IMR-90 (cell line): ENCODE measurements around the gene RCL1. TPM values are rescaled to one million over a fixed set of nuclear protein-coding genes. Genes with fewer than 3 reads are reported as not detected.
"Not testable (repeated sequence)": the region's sequence is repeated elsewhere in the genome, so short reads cannot be mapped to it uniquely, and the experiment has no call there.

Experiments
- ATAC-seq: fragments of 200-7000 bp; cut with Tn5 transposase; 2 replicates; pipeline ENCODE4 v1.9.1; 2020; ENCODE audit warnings: low read depth, mild to moderate bottlenecking, moderate library complexity
- BruUV-seq: library from RNA; stranded (reverse); fragments of 400-500 nt; replicated peaks from 2 replicates; lab custom pipeline; 2021; lab: Mats Ljungman, UMichigan
- CTCF ChIA-PET: fragments of 300-600 bp; formaldehyde crosslinking; extraction: SDS; loops from one replicate; lab custom pipeline; 2021; ENCODE audit warnings: antibody characterized with exemption; lab: Yijun Ruan, JAX
- POLR2A ChIA-PET: fragments of 300-600 bp; sonication (Branson Sonifier 250); formaldehyde crosslinking; loops from one replicate; lab custom pipeline; 2022; ENCODE audit warnings: antibody characterized with exemption; ENCODE audit not compliant: unreplicated experiment; lab: Charles Lee
- DNase-seq: peaks from one replicate; pipeline ENCODE4 v3.0.0; 2013
- H2AFZ ChIP-seq: replicated peaks from 2 replicates; pipeline ENCODE3; 2013; ENCODE audit warnings: low read length, mild to moderate bottlenecking; ENCODE audit not compliant: poor library complexity
- H2AK5ac ChIP-seq: 2 replicates; pipeline ENCODE4 v1.6.1; 2013; ENCODE audit warnings: low read depth, low read length, inconsistent platforms
- H2AK9ac ChIP-seq: replicated peaks from 2 replicates; pipeline ENCODE3; 2013; ENCODE audit warnings: mild to moderate bottlenecking, low read depth, low read length, moderate library complexity; ENCODE audit not compliant: poor library complexity
- H2BK120ac ChIP-seq: 2 replicates; pipeline ENCODE4 v1.6.1; 2013; ENCODE audit warnings: low read depth, low read length, inconsistent platforms
- H2BK15ac ChIP-seq: 3 replicates; pipeline ENCODE4 v1.6.1; 2013; ENCODE audit warnings: low read depth, low read length, inconsistent platforms
- H2BK20ac ChIP-seq: 2 replicates; pipeline ENCODE4 v1.6.1; 2013; ENCODE audit warnings: low read depth, mild to moderate bottlenecking, inconsistent platforms, low read length, moderate library complexity
- H2BK5ac ChIP-seq: 2 replicates; pipeline ENCODE4 v1.6.1; 2013; ENCODE audit warnings: mild to moderate bottlenecking, low read depth, low read length, inconsistent platforms; ENCODE audit not compliant: poor library complexity, severe bottlenecking
- H3K14ac ChIP-seq: replicated peaks from 2 replicates; pipeline ENCODE4 v1.6.1; 2013; ENCODE audit warnings: low read depth, low read length, inconsistent platforms
- H3K18ac ChIP-seq: 2 replicates; pipeline ENCODE4 v1.6.1; 2013; ENCODE audit warnings: low read depth, low read length, control low read depth
- H3K23ac ChIP-seq: 2 replicates; pipeline ENCODE4 v1.6.1; 2013; ENCODE audit warnings: low read depth, low read length, inconsistent platforms
- H3K27ac ChIP-seq: 2 replicates; pipeline ENCODE4 v1.5.1; 2013; ENCODE audit warnings: mild to moderate bottlenecking, control low read depth, low read length; ENCODE audit not compliant: insufficient read depth
- H3K27me3 ChIP-seq: 2 replicates; pipeline ENCODE4 v1.6.1; 2013; ENCODE audit warnings: low read length; ENCODE audit not compliant: control insufficient read depth, insufficient read depth
- H3K36me3 ChIP-seq: 2 replicates; pipeline ENCODE4 v1.6.1; 2013; ENCODE audit warnings: low read length, mixed read lengths; ENCODE audit not compliant: control insufficient read depth, insufficient read depth
- H3K4ac ChIP-seq: 2 replicates; pipeline ENCODE4 v1.6.1; 2013; ENCODE audit warnings: low read depth, low read length, inconsistent platforms
- H3K4me1 ChIP-seq: 2 replicates; pipeline ENCODE4 v1.6.1; 2013; ENCODE audit warnings: low read length, mixed read lengths; ENCODE audit not compliant: control insufficient read depth, insufficient read depth
- H3K4me2 ChIP-seq: 2 replicates; pipeline ENCODE4 v1.6.1; 2013; ENCODE audit warnings: low read depth, mild to moderate bottlenecking, control low read depth, low read length, moderate library complexity
- H3K4me3 ChIP-seq: 2 replicates; pipeline ENCODE4 v1.5.1; 2013; ENCODE audit warnings: low read depth, mild to moderate bottlenecking, control low read depth, low read length, moderate library complexity; ENCODE audit not compliant: insufficient read depth
- H3K56ac ChIP-seq: 2 replicates; pipeline ENCODE4 v1.6.1; 2013; ENCODE audit warnings: low read length, inconsistent platforms; ENCODE audit not compliant: insufficient read depth; ENCODE audit errors: extremely low read depth
- H3K79me1 ChIP-seq, 2 experiments: 2 replicates each; pipeline ENCODE4 v1.6.1; 2013; ENCODE audit warnings: low read length in 2 of 2, inconsistent platforms in 1 of 2, low read depth in 1 of 2
- H3K9ac ChIP-seq: 2 replicates; pipeline ENCODE4 v1.6.1; 2013; ENCODE audit warnings: low read depth, low read length, control low read depth
- H3K9me1 ChIP-seq: 2 replicates; pipeline ENCODE4 v1.6.1; 2013; ENCODE audit warnings: low read length, inconsistent platforms; ENCODE audit not compliant: insufficient read depth
- H3K9me3 ChIP-seq: 2 replicates; pipeline ENCODE4 v1.6.1; 2013; ENCODE audit warnings: low read length; ENCODE audit not compliant: control insufficient read depth, insufficient read depth
- H4K20me1 ChIP-seq: 2 replicates; pipeline ENCODE4 v1.6.1; 2013; ENCODE audit warnings: low read length, inconsistent platforms; ENCODE audit not compliant: insufficient read depth
- H4K5ac ChIP-seq: 2 replicates; pipeline ENCODE4 v1.6.1; 2013; ENCODE audit warnings: mild to moderate bottlenecking, low read depth, low read length, control low read depth
- H4K8ac ChIP-seq, 2 experiments: 2 replicates each; pipeline ENCODE4 v1.6.1; 2013; ENCODE audit warnings: low read depth in 2 of 2, low read length in 2 of 2, control low read depth in 1 of 2, inconsistent platforms in 1 of 2
- H4K91ac ChIP-seq: 2 replicates; pipeline ENCODE4 v1.6.1; 2013; ENCODE audit warnings: low read depth, low read length, inconsistent platforms; ENCODE audit not compliant: insufficient read depth
- WGBS, 2 experiments: methylation state at CpG; one replicate each; pipeline versions ENCODE4 v1.1.5 to v1.1.7; 2013; ENCODE audit warnings: missing lambda C conversion rate in 2 of 2; ENCODE audit not compliant: insufficient read length in 1 of 2; ENCODE audit errors: extremely low coverage in 2 of 2; 5-methylcytosine and 5-hydroxymethylcytosine counted together
- dilution Hi-C: fragments of 300-500 bp; cut with HindIII; formaldehyde crosslinking; loops from one replicate; pipeline ENCODE4 v1.14.3; 2018; ENCODE audit warnings: low sequenced_read_pairs; ENCODE audit not compliant: unreplicated experiment
- in situ Hi-C: fragments of 300-500 bp; cut with MboI; formaldehyde crosslinking; loops from 3 replicates; pipeline ENCODE4 v1.14.3; 2019; ENCODE audit warnings: low sequenced_read_pairs, inconsistent platforms, mixed read lengths
- intact Hi-C: fragments of 100-400 bp; cut with micrococcal nuclease; formaldehyde crosslinking; loops from 2 replicates; pipeline ENCODE4 v1.10.0; 2022
- polyA plus RNA-seq, 3 experiments: library from polyadenylated mRNA; depleted of rRNA; stranded (reverse); fragments of >200 nt; gene quantifications; 2 replicates each; pipeline ENCODE4 v1.2.3, GENCODE V29; 2012; ENCODE audit warnings: low replicate concordance in 1 of 3
- total RNA-seq: library from RNA; depleted of rRNA; stranded (reverse); fragments of >200 nt; gene quantifications from 2 replicates; pipeline ENCODE4 v1.2.3, GENCODE V29; 2012

RCL1 gene
- total and polyA plus RNA-seq, 2 of the 4 experiments (the other 2 are of a cell fraction) = 12.3 to 13.8 TPM

GRCh38 chr9:4901401-4902134, 108.8 kb downstream of the RCL1 start:
- H3K9ac ChIP-seq, in situ Hi-C loops, H3K4me1 ChIP-seq, H3K9me3 ChIP-seq, H3K36me3 ChIP-seq, H4K20me1 ChIP-seq, H3K9me1 ChIP-seq, H3K14ac ChIP-seq, H4K5ac ChIP-seq, H3K27ac ChIP-seq, BruUV-seq, H3K79me1 ChIP-seq, H4K91ac ChIP-seq, H2AK5ac ChIP-seq, H3K4me3 ChIP-seq, H3K56ac ChIP-seq, dilution Hi-C loops, H3K27me3 ChIP-seq, H2AK9ac ChIP-seq, H2BK5ac ChIP-seq, H2BK20ac ChIP-seq: not testable (repeated sequence)
- peak; percentile 74 for ATAC-seq
- Histone ChIP-seq H3K18ac (0 out of 2 replicates have a peak overlapping the region, but pooled peaks have one; percentile 42), H4K8ac (peak overlapping the region; percentile 63 to 92), H2BK15ac (peak overlapping the region; percentile 70; the same call in 1 of the 3 replicates), H2AFZ (peak overlapping the region; percentile 0), H3K4me2 (peak overlapping the region; percentile 56), H3K4ac (peak overlapping the region; percentile 20), H3K23ac (0 out of 2 replicates have a peak overlapping the region, but pooled peaks have one; percentile 32), H2BK120ac (peak overlapping the region; percentile 56; the same call in 1 of the 2 replicates)
- POLR2A ChIA-PET = interaction anchor here (0.6 to 1.2 kb wide), 4 partner anchors 9 to 86 kb away, joined by 4 to 9 read pairs (median 4); no protein-coding TSS in a partner anchor
- CTCF ChIA-PET = interaction anchor here (0.6 kb wide), 1 partner anchor 68 kb away, joined by 5 read pairs; no protein-coding TSS in a partner anchor
- DNase-seq = peak; percentile 28
- 53% methylated on average over 3 of the region's 11 CpGs; no CpG with 5 or more reads in 1 of the 2 experiments for WGBS, 2 experiments
- intact Hi-C loops = loop anchor here (5.0 kb wide), 1 partner anchor 81 kb away; no protein-coding TSS in a partner anchor
